NCI-H524 treated with DMSO at 0.1 percent for 48 hours (cell line): ENCODE results near the gene ITSN1.
"Not testable (repeated sequence)": the region's sequence is repeated elsewhere in the genome, so short reads cannot be mapped to it uniquely, and the experiment has no call there.

Experiments used
- DNase-seq: peaks from one replicate; lab custom pipeline; 2025; lab: John Stamatoyannopoulos, UW

ITSN1 gene

GRCh38 chr21:33642027-33642895, at the start of gene ITSN1:
ITSN1 (plus strand) TSS chr21:33642501; CDS start chr21:33718829, 76,328 bp downstream.
- DNase-seq: peak; percentile 99

GRCh38 chr21:33598051-33598450, 44.2 kb upstream of the ITSN1 start:
- DNase-seq: no peak

GRCh38 chr21:33608559-33608958, 33.7 kb upstream of the ITSN1 start:
- DNase-seq: no peak

GRCh38 chr21:33611006-33611744, 31.1 kb upstream of the ITSN1 start:
- DNase-seq: no peak

- not testable (repeated sequence) for DNase-seq
Measured at GRCh38 chr21:33617565-33617964, 24.7 kb upstream of the ITSN1 start.

- no peak for DNase-seq
Measured at GRCh38 chr21:33618407-33618806, 23.9 kb upstream of the ITSN1 start.

- no peak for DNase-seq
Measured at GRCh38 chr21:33619726-33620125, 22.6 kb upstream of the ITSN1 start.

- DNase-seq: no peak
Measured at GRCh38 chr21:33622253-33622652, 20.0 kb upstream of the ITSN1 start.

GRCh38 chr21:33626151-33626550, 16.1 kb upstream of the ITSN1 start:
- DNase-seq: not testable (repeated sequence)

- no peak for DNase-seq
Measured at GRCh38 chr21:33634254-33634653, 8.0 kb upstream of the ITSN1 start.

GRCh38 chr21:33640697-33641351, 1.5 kb upstream of the ITSN1 start:
- DNase-seq: peak; percentile 49

GRCh38 chr21:33641352-33642026, 812 bp upstream of the ITSN1 start, which contains the start of gene CRYZL1:
CRYZL1 (minus strand) TSS chr21:33641741; CDS start chr21:33631551, 10,190 bp downstream.
- DNase-seq: peak; percentile 99

GRCh38 chr21:33642896-33643657, 776 bp downstream of the ITSN1 start:
- DNase-seq: no peak

GRCh38 chr21:33643658-33644311, 1.5 kb downstream of the ITSN1 start:
- DNase-seq: no peak

GRCh38 chr21:33644383-33645074, 2.2 kb downstream of the ITSN1 start:
- no peak for DNase-seq

GRCh38 chr21:33645730-33646129, 3.4 kb downstream of the ITSN1 start:
- no peak for DNase-seq

GRCh38 chr21:33647587-33647986, 5.3 kb downstream of the ITSN1 start:
- DNase-seq: no peak

GRCh38 chr21:33648555-33648954, 6.3 kb downstream of the ITSN1 start:
- DNase-seq: no peak

GRCh38 chr21:33650230-33650629, 7.9 kb downstream of the ITSN1 start:
- no peak for DNase-seq

- no peak for DNase-seq
Measured at GRCh38 chr21:33650929-33651509, 8.7 kb downstream of the ITSN1 start.
